CD4-positive, alpha-beta T cell treated with Interleukin-6 at 100 ng/mL for 8 hours (primary cell): Measurements from ENCODE around the gene GUCA1A.
"Not testable (repeated sequence)": the region's sequence is repeated elsewhere in the genome, so short reads cannot be mapped to it uniquely, and the experiment has no call there.

ENCODE experiments used
- DNase-seq: peaks from one replicate; pipeline ENCODE4 v3.0.0-alpha.2; 2020; ENCODE audit warnings: mixed read lengths, low spot score

Gene GUCA1A

DNA sequence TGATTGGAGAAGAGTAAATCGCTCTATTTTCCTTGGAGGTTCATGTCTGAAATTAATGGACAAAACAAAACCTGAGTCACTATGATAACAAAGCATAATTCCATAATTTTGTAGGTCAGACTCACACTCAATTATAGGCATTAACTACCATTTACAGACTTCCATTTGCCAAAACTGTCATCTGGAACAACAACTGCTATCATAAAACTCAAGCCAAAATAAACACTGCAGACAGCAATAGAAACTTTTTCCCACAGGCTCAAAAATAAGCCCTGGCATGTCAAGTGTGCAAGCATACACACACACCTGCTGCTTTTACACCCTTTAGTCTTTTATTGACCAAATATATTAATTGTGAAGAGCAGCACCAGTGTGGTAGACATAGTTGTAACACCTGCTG lies 37.4 kb downstream of the GUCA1A start:
- no peak for DNase-seq

DNA sequence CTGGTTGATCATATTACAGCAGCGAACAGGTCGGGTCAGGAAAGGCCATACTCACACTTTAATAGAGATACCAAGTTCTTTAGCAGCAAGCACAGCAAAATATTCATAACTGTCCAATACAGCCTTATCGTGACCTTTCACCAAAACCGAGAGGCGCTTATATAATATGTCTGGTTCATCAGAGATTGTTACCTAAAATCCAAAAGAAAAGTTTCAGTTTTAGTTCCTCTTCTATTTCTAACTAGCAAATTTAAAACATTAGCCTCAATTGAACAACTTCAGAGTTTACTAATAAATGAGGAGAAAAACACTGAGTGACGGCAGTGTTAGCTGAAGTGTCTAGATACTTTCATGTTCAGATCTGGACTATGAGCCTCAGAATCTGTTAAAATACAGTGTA lies 38.6 kb downstream of the GUCA1A start:
- DNase-seq = no peak

DNA sequence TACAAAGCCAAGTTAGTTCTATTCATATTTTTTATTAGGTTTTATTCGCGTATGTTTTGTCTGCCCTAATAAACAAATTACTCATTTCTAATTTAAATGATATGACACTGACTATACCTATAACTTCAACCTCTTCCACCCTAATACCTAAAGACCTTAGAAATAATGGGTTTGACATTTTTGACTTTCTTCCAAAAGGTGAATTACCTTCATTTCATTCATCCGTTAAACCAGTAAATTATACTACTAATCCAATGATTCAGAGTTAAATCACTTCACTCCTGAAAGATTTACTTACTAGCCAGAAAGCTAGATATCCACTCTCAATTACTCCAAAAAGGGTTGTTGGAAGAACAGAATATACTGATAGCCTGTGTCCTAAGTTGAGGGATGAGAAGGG lies 39.3 kb downstream of the GUCA1A start:
- DNase-seq = no peak

DNA sequence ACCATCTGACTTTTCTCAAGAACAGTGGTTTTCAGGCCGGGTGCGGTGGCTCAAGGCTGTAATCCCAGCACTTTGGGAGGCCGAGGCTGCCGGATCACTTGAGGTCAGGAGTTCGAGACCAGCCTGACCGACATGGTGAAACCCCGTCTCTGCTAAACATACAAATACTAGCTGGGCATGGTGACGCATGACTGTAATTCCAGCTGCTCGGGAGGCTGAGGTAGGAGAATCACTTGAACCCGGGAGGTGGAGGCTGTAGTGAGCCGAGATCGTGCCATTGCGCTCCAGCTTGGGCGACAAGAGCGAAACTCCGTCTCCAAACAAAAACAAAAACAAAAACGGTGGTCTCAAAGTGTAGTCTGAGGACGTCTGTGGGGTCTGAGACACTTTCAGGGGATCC lies 43.3 kb downstream of the GUCA1A start:
- DNase-seq = not testable (repeated sequence)

DNA sequence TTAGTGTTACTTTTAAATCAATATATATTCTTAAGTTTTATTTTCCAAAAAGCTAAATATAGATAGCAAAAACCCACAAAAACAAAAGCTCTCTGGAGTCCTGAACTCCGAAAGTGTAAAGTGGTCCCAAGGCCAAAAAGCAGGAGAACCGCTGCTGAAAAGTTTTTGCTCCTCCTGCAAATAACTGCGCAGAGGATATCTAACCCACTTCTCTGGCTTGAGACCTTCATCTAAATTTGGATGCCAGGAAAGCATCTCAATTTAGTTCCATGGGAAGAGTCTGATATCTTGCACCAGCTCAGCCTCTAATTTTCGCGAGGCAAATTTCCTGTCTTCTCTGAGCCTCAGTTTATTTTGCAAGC lies 44.0 kb downstream of the GUCA1A start:
- DNase-seq = no peak

DNA sequence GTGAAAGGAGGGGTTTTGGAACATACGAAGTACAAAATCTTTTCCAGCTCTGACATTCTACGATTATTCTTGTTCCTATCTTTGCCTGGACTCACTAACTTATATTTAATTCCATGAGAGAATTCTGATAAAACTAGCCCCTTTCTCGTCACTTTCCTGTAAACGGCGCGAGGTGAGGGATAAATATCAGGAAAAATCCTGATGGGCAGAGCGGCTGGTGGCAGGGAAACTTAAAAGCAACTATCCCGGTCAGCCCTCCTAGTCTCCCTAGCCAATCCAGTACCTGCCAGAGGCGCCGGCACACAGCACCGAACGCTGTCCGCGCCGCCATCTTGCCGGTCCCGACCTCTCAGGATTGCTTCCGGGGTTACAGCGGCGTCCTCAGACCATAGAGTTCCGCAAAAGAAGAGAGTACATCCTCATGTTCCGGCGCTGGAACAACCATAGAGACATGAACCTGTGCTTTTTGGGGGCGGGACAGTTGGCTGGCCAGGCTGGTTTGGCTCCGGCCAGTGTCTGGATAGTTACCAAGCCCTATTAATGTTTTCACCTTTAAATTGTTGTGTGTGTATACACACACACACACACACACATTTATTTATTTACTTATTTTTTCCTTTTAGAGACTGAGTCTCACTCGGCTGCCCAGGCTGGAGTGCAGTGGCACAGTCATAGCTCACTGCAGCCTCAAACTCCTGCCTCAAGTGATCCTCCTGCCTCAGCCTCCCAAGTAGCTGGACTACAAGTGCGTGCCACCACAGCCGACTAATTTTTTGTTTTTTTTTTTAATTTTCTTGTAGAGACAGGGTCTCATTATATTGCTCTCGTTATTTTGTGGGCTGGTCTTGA lies 44.6 kb downstream of the GUCA1A start, which contains the start of gene MRPS10:
TSS of gene MRPS10 (minus strand) at position 343 of the 849 bp plus-strand sequence. CDS start at position 331, 12 bp downstream.
- peak; percentile 91 for DNase-seq

DNA sequence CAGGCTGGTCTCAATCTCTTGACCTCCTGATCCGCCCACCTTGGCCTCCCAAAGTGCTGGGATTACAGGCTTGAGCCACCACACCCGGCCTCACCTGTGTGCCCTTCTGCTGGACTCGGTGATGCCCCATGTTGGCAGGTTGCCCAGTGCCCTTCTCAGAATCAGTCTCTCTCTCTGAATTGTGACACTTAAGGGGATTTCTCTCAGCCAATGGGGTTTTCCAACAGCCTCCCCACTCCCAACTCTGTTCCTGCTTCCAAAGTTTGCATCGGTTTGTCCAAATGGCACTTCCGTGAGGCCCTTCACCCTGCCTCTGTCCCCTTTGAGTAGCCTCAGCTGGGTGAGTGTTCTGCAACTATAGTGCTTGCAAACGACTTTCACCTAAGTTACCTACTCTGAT lies 47.6 kb downstream of the GUCA1A start:
- DNase-seq = no peak

DNA sequence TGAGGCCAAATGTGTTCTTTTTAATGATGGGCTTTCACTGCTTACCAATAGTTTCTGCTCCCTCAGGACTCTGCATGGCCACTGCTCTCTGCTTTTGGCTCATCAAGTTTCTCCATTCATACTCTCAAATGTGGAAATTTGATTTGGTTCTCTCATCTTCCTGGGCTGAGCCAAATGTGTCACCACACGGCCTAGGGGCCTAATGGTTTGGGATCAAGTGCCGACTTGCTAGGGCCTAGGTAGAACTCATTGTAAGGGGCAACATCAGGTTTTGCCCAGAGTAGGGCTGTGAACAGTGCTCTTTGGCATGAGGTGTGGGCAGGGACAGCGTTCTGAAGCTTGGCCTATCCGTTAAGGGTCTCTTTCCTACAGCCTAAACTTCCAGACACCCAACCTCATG lies 48.4 kb downstream of the GUCA1A start:
- no peak for DNase-seq

DNA sequence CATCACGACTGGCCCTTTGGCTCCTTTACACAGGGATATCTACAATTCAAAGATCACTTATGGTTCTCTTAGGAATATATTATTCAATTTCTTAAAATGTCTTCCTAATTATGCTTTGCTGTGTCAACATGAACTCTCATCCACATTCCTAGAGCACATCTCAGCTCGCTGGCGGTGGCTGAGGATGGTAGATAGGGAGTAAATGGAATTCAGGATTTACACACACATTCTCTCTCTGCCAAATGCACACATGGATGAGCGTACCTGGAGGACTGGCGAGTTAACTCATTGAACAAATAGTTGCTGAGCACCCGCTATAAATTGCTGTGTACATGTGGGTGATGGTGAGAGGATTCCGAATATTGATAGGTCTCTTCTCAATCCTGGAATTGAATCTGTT lies 49.3 kb downstream of the GUCA1A start:
- no peak for DNase-seq

DNA sequence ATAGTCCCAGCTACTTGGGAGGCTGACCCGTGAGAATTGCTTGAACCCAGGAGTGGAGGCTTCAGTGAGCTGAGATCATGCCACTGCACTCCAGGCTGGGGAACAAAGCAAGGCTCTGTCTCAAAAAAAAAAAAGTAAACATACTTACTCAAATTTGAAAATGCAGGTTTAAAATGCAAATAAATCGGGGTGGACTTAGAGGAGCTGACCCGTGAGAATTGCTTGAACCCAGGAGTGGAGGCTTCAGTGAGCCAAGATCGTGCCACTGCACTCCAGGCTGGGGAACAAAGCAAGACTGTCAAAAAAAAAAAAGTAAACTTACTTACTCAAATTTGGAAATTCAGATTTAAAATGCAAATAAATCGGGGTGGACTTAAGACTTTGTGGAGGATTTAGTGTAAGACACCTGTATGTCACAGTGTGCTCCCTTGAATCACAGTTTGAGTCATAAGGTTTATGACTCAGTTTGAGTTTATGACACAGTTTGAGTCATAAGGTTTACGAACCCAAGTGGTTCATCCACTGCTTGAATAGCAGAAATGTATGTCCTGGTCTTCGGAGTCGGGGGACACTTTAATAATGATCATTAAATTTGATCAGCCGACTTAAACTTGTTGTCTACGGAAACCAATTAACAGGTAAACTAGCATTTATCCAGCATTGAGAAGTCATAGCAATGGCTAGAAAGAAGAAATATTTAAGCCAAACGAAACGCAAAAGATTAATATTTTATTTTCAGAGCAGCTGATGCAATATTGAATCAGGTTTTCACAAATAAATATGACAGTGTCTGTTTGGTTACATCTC lies 51.3 kb downstream of the GUCA1A start:
- DNase-seq = peak; percentile 3

DNA sequence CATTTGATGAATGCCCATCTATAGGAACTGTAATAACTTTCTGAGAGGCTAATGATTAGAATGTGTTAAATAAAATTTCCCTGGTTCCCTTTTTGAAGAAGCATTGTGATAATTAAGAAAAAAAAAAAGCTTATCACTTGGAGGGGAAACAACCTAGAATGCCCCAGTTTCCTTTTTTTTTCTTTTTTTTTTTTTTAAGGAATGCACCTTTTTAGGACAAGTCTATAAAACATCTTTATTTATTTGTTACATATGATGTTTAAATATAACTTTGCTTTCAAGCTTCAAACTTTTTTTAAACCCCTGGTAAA lies 51.8 kb downstream of the GUCA1A start:
- no peak for DNase-seq

DNA sequence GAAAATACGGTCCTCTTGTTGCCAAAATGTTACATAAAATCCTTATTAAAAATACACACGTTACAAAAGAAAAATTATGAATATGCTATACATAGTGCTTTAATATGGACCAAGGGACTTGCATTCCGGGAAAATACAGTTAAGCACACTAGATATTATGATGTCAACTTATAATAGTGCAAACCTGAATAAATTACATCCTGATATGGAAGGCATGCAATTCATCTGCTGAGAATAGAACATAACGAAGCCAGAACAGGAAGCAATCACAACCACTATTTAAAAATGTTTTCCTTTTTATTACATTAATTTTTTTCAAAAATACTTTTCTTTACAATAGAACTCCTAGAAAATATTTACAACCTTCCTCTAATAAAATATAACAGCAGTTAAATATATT lies 52.3 kb downstream of the GUCA1A start:
- DNase-seq = no peak

DNA sequence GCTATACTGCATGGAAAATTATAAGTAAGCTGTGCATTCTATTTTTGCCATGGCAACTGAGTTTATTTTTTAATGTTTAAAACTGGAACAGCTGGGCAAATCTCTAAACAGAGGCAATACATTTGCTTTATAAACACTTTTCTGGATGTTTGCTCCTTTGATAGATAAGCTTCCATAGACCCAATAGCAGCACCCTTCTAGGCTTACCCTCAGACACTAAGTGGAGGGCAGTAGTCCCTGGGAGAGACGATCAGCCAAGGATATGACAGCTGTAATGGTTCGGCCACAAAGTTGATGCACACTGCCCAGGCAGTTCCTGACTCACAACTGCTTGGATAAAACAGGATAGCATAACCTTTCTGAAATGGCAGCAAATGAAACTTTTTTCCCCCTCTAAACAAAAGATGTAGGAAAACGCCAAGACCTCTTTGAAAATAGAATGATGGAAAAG lies 53.0 kb downstream of the GUCA1A start:
- DNase-seq = no peak

DNA sequence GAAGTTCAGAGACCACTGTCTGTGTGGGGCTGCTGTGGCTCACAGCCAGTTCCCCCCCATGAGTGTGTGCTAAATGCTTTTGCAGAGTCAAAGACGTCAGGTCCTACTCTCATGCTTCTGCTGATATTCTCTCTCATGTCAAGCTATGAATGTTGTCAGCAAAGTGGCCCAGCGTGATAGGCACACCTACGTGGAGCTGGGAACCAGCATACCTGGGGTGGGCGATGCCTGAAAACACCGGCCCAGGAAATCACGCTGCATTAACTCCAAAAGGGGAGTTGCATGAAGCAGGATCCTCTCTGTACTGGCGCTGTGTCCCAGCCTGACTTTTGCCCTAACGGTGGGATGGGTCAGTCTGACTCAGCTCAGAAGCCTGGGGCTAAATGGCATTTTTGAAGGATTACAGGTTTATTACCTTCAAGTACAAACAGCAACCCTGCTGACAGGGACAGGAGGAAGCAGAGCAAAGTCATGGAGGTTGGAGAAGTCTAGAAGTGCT lies 53.5 kb downstream of the GUCA1A start:
- DNase-seq = no peak

DNA sequence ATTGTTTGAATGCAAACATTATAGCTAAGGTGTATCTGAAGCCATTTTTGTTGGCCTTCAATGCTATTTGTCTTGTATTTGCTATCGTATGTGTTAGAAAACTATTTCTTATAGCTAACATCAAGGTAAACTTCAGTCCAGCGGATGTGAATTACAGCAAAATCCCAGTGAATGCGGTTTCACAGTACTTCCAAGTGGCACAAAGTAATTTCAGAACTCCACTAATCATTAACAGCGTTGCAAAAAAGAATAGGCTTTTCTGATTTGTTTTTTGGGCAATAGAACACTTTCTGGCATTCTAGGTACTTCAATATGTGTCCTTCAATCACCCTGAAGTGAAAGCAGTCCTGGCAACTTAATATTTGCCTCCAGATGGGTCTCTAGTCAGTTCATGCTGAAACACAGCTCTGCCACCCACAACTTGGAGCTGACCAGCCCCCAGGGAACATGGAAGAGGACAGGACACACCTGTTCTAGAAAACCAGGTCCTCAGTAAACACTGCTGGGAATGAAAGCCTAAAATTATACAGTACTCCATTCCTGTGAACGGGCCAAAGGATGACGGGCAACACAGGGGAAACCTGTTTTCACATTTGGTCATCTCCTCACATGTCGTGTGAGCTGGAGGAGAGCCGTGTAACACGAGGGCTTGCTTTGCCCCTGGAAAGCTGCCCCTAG lies 54.1 kb downstream of the GUCA1A start:
- no peak for DNase-seq

DNA sequence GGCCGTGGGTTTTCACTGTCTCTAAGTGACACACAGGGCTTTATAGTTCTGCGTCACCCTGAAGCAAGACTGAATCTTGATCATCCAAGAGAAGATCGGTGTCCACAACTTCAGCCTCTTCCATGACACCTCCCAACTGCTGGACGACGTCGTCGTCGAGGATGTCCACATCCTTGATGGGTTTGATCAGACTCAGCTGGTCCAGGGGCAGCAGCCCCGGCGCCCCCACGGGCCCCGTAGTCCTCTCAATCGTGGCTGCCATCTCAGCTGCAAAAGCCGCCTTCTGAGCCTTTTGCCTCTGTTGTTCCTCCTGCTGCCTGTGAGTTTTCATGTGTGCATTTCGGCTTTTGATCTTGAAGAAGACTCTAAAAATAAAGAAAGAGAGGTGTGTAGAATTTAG lies 55.1 kb downstream of the GUCA1A start:
- no peak for DNase-seq
